Neural progenitor cell (in vitro differentiated cells): ENCODE data around the gene PRDX5. TPM values are rescaled to one million over a fixed set of nuclear protein-coding genes. Genes with fewer than 3 reads are reported as not detected.

ENCODE experiments used
- DNase-seq: peaks from one replicate; pipeline ENCODE4 v3.0.0-alpha.2; 2016; ENCODE audit warnings: low spot score
- H2AFZ ChIP-seq: fragments of 200-600 bp; sonication (generic); replicated peaks from 2 replicates; pipeline ENCODE4 v1.6.1; 2016; ENCODE audit warnings: antibody characterized with exemption
- H3F3A ChIP-seq: fragments of 200-600 bp; sonication (generic); 2 replicates; pipeline ENCODE4 v1.6.1; 2016; ENCODE audit warnings: antibody characterized with exemption, low read depth
- H3K27ac ChIP-seq: fragments of 200-600 bp; sonication (generic); 2 replicates; pipeline ENCODE4 v1.5.1; 2016; ENCODE audit warnings: mild to moderate bottlenecking
- H3K27me3 ChIP-seq: fragments of 200-600 bp; sonication (generic); 2 replicates; pipeline ENCODE4 v1.6.1; 2016; ENCODE audit warnings: mild to moderate bottlenecking, moderate library complexity
- H3K36me3 ChIP-seq: fragments of 200-600 bp; sonication (generic); 2 replicates; pipeline ENCODE4 v1.5.1; 2016
- H3K4me1 ChIP-seq: fragments of 200-600 bp; sonication (generic); 2 replicates; pipeline ENCODE4 v1.6.1; 2016; ENCODE audit warnings: mixed run types
- H3K4me2 ChIP-seq: fragments of 200-600 bp; sonication (generic); 2 replicates; pipeline ENCODE4 v1.6.1; 2016
- H3K4me3 ChIP-seq: fragments of 200-600 bp; sonication (generic); 2 replicates; pipeline ENCODE4 v1.5.1; 2016
- H3K79me2 ChIP-seq: fragments of 200-600 bp; sonication (generic); 2 replicates; pipeline ENCODE4 v1.6.1; 2016; ENCODE audit warnings: low read depth
- H3K9ac ChIP-seq: fragments of 200-600 bp; sonication (generic); 2 replicates; pipeline ENCODE4 v1.6.1; 2016
- H3K9me3 ChIP-seq: fragments of 200-600 bp; sonication (generic); 2 replicates; pipeline ENCODE4 v1.5.1; 2016; ENCODE audit warnings: low read depth
- H4K20me1 ChIP-seq: fragments of 200-600 bp; sonication (generic); 2 replicates; pipeline ENCODE4 v1.6.1; 2016; ENCODE audit warnings: low read depth
- H3K27ac Mint-ChIP-seq: 3 replicates; pipeline ENCODE4 v1.8.0; 2021; ENCODE audit warnings: mixed read lengths
- H3K27me3 Mint-ChIP-seq: 2 replicates; pipeline ENCODE4 v1.8.0; 2022; ENCODE audit warnings: low read depth, mild to moderate bottlenecking, inconsistent platforms, moderate library complexity, mixed read lengths; ENCODE audit not compliant: insufficient read depth
- H3K36me3 Mint-ChIP-seq: 3 replicates; pipeline ENCODE4 v1.8.0; 2021; ENCODE audit warnings: mixed read lengths
- H3K4me1 Mint-ChIP-seq: 3 replicates; pipeline ENCODE4 v1.8.0; 2021; ENCODE audit warnings: mixed read lengths
- H3K4me3 Mint-ChIP-seq: 3 replicates; pipeline ENCODE4 v1.8.0; 2021; ENCODE audit warnings: mild to moderate bottlenecking, moderate library complexity, mixed read lengths
- H3K9me3 Mint-ChIP-seq: 3 replicates; pipeline ENCODE4 v1.8.0; 2020; ENCODE audit warnings: mixed read lengths
- EZH2 ChIP-seq: fragments of 200-600 bp; sonication (generic); IDR thresholded peaks from 2 replicates; pipeline ENCODE4 v1.6.1; 2017; ENCODE audit warnings: antibody characterized with exemption, mild to moderate bottlenecking, moderate library complexity
- EZH2phosphoT487 ChIP-seq: fragments of 200-600 bp; sonication (generic); IDR thresholded peaks from 2 replicates; pipeline ENCODE4 v1.6.1; 2017; ENCODE audit warnings: antibody characterized with exemption
- total RNA-seq: library from RNA; depleted of rRNA; stranded (reverse); fragments of >200 nt; gene quantifications from 2 replicates; pipeline ENCODE4 v1.2.3, GENCODE V29; 2015; ENCODE audit warnings: low replicate concordance
- TF ChIP-seq, protein P1 (sequence below): fragments of 200-600 bp; sonication (generic); IDR thresholded peaks from 2 replicates; pipeline ENCODE4 v1.5.1; 2017; ENCODE audit warnings: antibody characterized with exemption, mild to moderate bottlenecking

Gene PRDX5
- total RNA-seq: 111 and 182 TPM in 2 replicates

- H3K36me3 ChIP-seq: no peaks in the 10 kb centered on the region
- Mint-ChIP-seq H3K27ac (peak within 1 kb of the TSS; percentile 97), H3K27me3 (peaks cover 4% of the 10 kb centered on the region), H3K9me3 (no peaks in the 10 kb centered on the region), H3K4me3 (peak within 1 kb of the TSS; percentile 95), H3K4me1 (peaks cover 17% of the 10 kb centered on the region), H3K36me3 (peaks cover 12% of the 10 kb centered on the region)
- no peaks in the 10 kb centered on the region for H3K27me3 ChIP-seq
- H3K9ac ChIP-seq: peak within 1 kb of the TSS; percentile 65
- DNase-seq: peak; percentile 97
- peaks cover 12% of the 10 kb centered on the region for H4K20me1 ChIP-seq
- no peaks in the 10 kb centered on the region for H3K9me3 ChIP-seq
- H3K4me1 ChIP-seq: peaks cover 12% of the 10 kb centered on the region
- H3K79me2 ChIP-seq: peaks cover 26% of the 10 kb centered on the region
- TF ChIP-seq, protein P1, sequence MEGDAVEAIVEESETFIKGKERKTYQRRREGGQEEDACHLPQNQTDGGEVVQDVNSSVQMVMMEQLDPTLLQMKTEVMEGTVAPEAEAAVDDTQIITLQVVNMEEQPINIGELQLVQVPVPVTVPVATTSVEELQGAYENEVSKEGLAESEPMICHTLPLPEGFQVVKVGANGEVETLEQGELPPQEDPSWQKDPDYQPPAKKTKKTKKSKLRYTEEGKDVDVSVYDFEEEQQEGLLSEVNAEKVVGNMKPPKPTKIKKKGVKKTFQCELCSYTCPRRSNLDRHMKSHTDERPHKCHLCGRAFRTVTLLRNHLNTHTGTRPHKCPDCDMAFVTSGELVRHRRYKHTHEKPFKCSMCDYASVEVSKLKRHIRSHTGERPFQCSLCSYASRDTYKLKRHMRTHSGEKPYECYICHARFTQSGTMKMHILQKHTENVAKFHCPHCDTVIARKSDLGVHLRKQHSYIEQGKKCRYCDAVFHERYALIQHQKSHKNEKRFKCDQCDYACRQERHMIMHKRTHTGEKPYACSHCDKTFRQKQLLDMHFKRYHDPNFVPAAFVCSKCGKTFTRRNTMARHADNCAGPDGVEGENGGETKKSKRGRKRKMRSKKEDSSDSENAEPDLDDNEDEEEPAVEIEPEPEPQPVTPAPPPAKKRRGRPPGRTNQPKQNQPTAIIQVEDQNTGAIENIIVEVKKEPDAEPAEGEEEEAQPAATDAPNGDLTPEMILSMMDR: peak; percentile 42
- no peak for TF ChIP-seq EZH2phosphoT487
- peak within 1 kb of the TSS; percentile 82 for H3K4me3 ChIP-seq
- peak within 1 kb of the TSS; percentile 72 for H3K4me2 ChIP-seq
- H3K27ac ChIP-seq: peak within 1 kb of the TSS; percentile 76
- H2AFZ ChIP-seq: peak within 1 kb of the TSS; percentile 78
- H3F3A ChIP-seq: peaks cover 29% of the 10 kb centered on the region
Observed at GRCh38 chr11:64317961-64318765, at the start of gene PRDX5. PRDX5 (plus strand) TSS chr11:64318121; CDS start chr11:64318216, 95 bp downstream.

DNA sequence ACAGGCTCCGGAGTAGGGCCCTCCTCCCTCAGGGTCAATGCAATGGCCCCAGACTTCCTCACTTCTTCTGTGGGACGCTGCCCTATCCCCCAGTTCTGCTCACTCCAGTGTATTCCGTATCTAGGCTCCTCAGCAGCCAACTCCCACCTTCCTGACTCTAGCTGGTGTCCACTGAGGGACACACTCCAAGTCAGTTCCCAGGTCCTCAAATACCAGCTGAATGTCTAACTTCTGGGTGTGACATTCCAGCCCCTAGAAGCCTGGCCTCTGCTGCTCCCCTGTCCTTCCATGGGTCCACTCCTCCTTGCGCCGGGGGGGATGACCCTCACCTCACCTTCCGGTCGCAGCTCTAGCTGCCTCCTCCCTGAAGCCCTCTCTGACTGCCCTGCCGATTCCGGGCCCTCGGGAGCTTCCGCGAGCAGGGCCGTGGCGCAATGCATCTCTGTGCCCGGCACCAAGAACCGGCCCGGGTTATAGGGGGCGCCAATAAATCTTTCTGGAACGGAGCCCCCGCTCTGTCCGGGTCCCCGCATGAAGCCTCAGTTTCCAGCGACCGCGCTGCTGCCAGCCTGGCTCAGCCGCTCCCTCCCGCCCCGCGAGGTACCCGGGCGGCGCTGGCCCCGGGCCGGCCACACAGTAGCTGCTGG is 48.9 kb upstream of the PRDX5 start:
- Histone ChIP-seq H3K4me2 (peak overlapping the region; percentile 91), H4K20me1 (peaks cover 4% of the 10 kb centered on the region), H3K27me3 (no peaks in the 10 kb centered on the region), H3F3A (peaks cover 35% of the 10 kb centered on the region), H3K36me3 (no peaks in the 10 kb centered on the region), H3K9ac (peak overlapping the region; percentile 57), H3K27ac (peak overlapping the region; percentile 83), H3K79me2 (no peaks in the 10 kb centered on the region), H3K4me1 (peaks cover 12% of the 10 kb centered on the region), H2AFZ (no peak overlapping the region), H3K9me3 (no peaks in the 10 kb centered on the region), H3K4me3 (peak overlapping the region; percentile 68)
- peak overlapping the region; percentile 95 for H3K4me3 Mint-ChIP-seq
- peaks cover 2% of the 10 kb centered on the region for H3K36me3 Mint-ChIP-seq
- no peaks in the 10 kb centered on the region for H3K9me3 Mint-ChIP-seq
- H3K4me1 Mint-ChIP-seq: peaks cover 30% of the 10 kb centered on the region
- peak; percentile 43 for DNase-seq
- peak overlapping the region; percentile 86 for H3K27ac Mint-ChIP-seq
- no peak for TF ChIP-seq EZH2phosphoT487
- no peak for TF ChIP-seq EZH2
- TF ChIP-seq, protein P1: no peak
- H3K27me3 Mint-ChIP-seq: peaks cover 16% of the 10 kb centered on the region

DNA sequence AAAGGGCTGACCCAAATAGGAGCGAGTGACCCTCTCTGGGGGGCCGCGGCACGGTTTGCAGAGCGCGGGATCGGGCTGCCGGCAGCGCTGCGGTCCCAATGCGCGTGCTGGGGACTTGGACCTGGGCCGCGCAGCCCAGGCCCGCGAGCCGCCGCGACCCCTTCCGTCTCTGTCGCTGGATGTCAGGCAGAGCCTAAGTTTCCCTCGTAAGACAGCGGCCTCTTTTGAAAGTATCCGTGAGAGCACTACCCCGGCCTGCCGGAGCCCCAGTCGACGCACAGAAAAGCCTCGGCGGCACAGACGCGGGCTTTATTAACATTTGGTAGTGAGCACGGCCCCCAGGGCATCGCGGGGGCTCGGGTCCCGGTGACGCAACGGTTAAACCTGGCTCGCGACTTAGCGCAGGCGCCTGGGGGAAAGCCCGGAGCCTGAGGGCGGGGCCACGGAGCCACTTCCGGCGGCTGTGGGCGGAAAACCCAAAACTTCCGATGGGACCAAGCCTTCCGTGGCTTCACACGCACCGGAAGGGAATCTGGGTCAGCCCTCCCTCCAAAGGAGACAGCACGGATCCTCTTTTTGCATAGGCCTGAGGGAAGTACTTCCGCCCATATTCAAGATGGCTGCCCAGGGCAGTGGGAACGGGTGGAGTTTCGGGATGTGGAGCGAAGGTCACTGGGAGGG is 48.2 kb upstream of the PRDX5 start:
- no peaks in the 10 kb centered on the region for H3K36me3 ChIP-seq
- peak overlapping the region; percentile 83 for H3K27ac ChIP-seq
- Mint-ChIP-seq H3K9me3 (no peaks in the 10 kb centered on the region), H3K4me3 (peak overlapping the region; percentile 95), H3K4me1 (peaks cover 30% of the 10 kb centered on the region), H3K36me3 (peaks cover 2% of the 10 kb centered on the region), H3K27me3 (peaks cover 16% of the 10 kb centered on the region), H3K27ac (peak overlapping the region; percentile 84)
- no peak for TF ChIP-seq EZH2phosphoT487
- TF ChIP-seq, protein P1: peak; percentile 31
- H3K9ac ChIP-seq: peak overlapping the region; percentile 57
- H3K4me2 ChIP-seq: peak overlapping the region; percentile 93
- H4K20me1 ChIP-seq: peaks cover 4% of the 10 kb centered on the region
- no peaks in the 10 kb centered on the region for H3K9me3 ChIP-seq
- H2AFZ ChIP-seq: peak overlapping the region; percentile 22
- H3F3A ChIP-seq: peaks cover 35% of the 10 kb centered on the region
- no peaks in the 10 kb centered on the region for H3K79me2 ChIP-seq
- H3K27me3 ChIP-seq: no peaks in the 10 kb centered on the region
- DNase-seq: peak; percentile 99
- H3K4me1 ChIP-seq: peaks cover 12% of the 10 kb centered on the region
- peak overlapping the region; percentile 68 for H3K4me3 ChIP-seq
